ENCODE results near the gene FER1L5. TPM values are rescaled to one million over a fixed set of nuclear protein-coding genes. Genes with fewer than 3 reads are reported as not detected.

The FER1L5 gene
- total RNA-seq, 2 experiments from 2014 or later, result not detected

- H3K4me1 ChIP-seq (ENCODE audit: insufficient read depth, low read length, poor library complexity, severe bottlenecking), result no peaks in the 10 kb centered on the region
- CTCF ChIA-PET (ENCODE audit: unreplicated experiment), result no interaction called here
- intact Hi-C loops (cut with micrococcal nuclease; ENCODE audit: unreplicated experiment), result no loop called here
Measured at GRCh38 chr2:96662360-96662759, 19.8 kb downstream of the FER1L5 start.

DNA sequence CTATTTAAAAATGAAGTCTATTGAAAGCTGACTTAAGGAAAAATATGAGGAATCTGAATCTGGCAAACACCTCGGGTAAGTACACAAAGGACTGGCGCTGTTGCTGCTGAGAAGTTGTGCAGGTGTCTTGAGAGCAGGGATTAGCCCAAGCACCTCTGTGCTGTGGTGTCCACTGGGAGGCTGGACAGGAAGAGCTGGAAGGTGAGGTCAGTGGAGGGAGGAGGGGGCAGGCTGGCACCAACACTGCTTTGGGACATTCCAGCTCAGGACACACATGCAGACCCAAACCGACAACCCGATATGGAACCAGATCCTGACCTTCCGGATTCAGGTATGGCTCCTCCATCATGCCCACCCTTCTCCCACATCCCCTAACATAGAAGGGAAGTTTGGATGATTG is 20.6 kb downstream of the FER1L5 start:
- intact Hi-C loops (cut with micrococcal nuclease; ENCODE audit: unreplicated experiment), result no loop called here
- Histone ChIP-seq H3K4me3 (ENCODE audit: low read depth, low read length, poor library complexity, severe bottlenecking) (no peak overlapping the region), H2AFZ (ENCODE audit: low read length) (no peak overlapping the region), H3K79me2 (ENCODE audit: insufficient read depth, low read depth, low read length) (no peaks in the 10 kb centered on the region), H4K20me1 (ENCODE audit: insufficient read depth, low read length) (no peaks in the 10 kb centered on the region), H3K9me2 (ENCODE audit: insufficient read depth, low read length) (no peaks in the 10 kb centered on the region), H3K36me3 (ENCODE audit: insufficient read depth, low read length) (no peaks in the 10 kb centered on the region), H3K27ac (ENCODE audit: low read depth, low read length, poor library complexity, severe bottlenecking) (no peak overlapping the region), H3K4me1 (ENCODE audit: insufficient read depth, low read length, poor library complexity, severe bottlenecking) (no peaks in the 10 kb centered on the region), H3K9me3 (ENCODE audit: low read length) (no peaks in the 10 kb centered on the region), H3K4me2 (ENCODE audit: low read length) (no peak overlapping the region)
- no TSS peak for BruUV-seq (replicated peaks)
- CTCF ChIA-PET (ENCODE audit: unreplicated experiment), result no interaction called here
- POLR2A ChIA-PET, result no interaction called here
- no peak for DNase-seq (ENCODE audit: low spot score)
- no peak for TF ChIP-seq CTCF (conservative IDR thresholded peaks at IDR 0.05; ENCODE audit: low read length)
- no peak for TF ChIP-seq EZH2phosphoT487 (IDR thresholded peaks at IDR 0.05; ENCODE audit: borderline replicate concordance, low read depth, low read length)

More at GRCh38 chr2:96662360-96662759, 19.8 kb downstream of the FER1L5 start:
- no peaks in the 10 kb centered on the region for H3K36me3 ChIP-seq (ENCODE audit: insufficient read depth, low read length)
- no peak overlapping the region for H3K4me2 ChIP-seq (ENCODE audit: low read length)
- POLR2A ChIA-PET, result no interaction called here
- H3K79me2 ChIP-seq (ENCODE audit: insufficient read depth, low read depth, low read length), result no peaks in the 10 kb centered on the region
- DNase-seq (ENCODE audit: low spot score), result no peak
- no TSS peak for BruUV-seq (replicated peaks)
- H2AFZ ChIP-seq (ENCODE audit: low read length), result no peak overlapping the region
- H4K20me1 ChIP-seq (ENCODE audit: insufficient read depth, low read length), result no peaks in the 10 kb centered on the region
- no peak overlapping the region for H3K27ac ChIP-seq (ENCODE audit: low read depth, low read length, poor library complexity, severe bottlenecking)
- TF ChIP-seq CTCF (conservative IDR thresholded peaks at IDR 0.05; ENCODE audit: low read length), result no peak
- H3K9me3 ChIP-seq (ENCODE audit: low read length), result no peaks in the 10 kb centered on the region
- H3K9me2 ChIP-seq (ENCODE audit: insufficient read depth, low read length), result no peaks in the 10 kb centered on the region
- no peak overlapping the region for H3K4me3 ChIP-seq (ENCODE audit: low read depth, low read length, poor library complexity, severe bottlenecking)

DNA sequence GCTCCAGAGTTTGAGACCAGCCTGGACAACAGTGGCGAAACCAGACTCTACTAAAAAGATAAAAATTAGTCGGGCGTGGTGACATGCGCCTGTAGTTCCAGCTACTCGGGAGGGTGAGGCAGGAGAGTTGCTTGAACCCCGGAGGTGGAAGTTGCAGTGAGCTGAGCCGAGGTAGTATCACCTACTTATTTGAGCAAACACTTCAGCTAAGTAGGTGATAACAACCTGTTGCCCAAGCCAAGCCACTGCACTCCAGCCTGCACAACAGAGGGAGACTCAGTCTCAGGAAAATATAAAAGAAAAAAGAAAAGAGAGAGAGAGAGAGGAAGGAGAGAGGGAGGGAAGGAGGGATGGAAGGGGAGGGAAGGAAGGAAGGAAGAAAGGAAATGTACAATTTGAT is 21.3 kb downstream of the FER1L5 start:
- TF ChIP-seq CTCF (conservative IDR thresholded peaks at IDR 0.05; ENCODE audit: low read length) (no peak), EZH2phosphoT487 (IDR thresholded peaks at IDR 0.05; ENCODE audit: borderline replicate concordance, low read depth, low read length) (no peak)
- H3K9me3 ChIP-seq (ENCODE audit: low read length), result no peaks in the 10 kb centered on the region
- BruUV-seq (replicated peaks), result no TSS peak
- no peak overlapping the region for H3K27ac ChIP-seq (ENCODE audit: low read depth, low read length, poor library complexity, severe bottlenecking)
- no peak for DNase-seq (ENCODE audit: low spot score)
- no peaks in the 10 kb centered on the region for H3K36me3 ChIP-seq (ENCODE audit: insufficient read depth, low read length)
- no peaks in the 10 kb centered on the region for H3K9me2 ChIP-seq (ENCODE audit: insufficient read depth, low read length)
- no peaks in the 10 kb centered on the region for H3K79me2 ChIP-seq (ENCODE audit: insufficient read depth, low read depth, low read length)
- no peak overlapping the region for H2AFZ ChIP-seq (ENCODE audit: low read length)
- no peaks in the 10 kb centered on the region for H3K4me1 ChIP-seq (ENCODE audit: insufficient read depth, low read length, poor library complexity, severe bottlenecking)
- ChIA-PET CTCF (ENCODE audit: unreplicated experiment) (no interaction called here), POLR2A (interaction anchor here (0.5 kb wide), 1 partner anchor 35 kb away, joined by 3 read pairs; no protein-coding TSS in a partner anchor)
- H3K4me3 ChIP-seq (ENCODE audit: low read depth, low read length, poor library complexity, severe bottlenecking), result no peak overlapping the region
- intact Hi-C loops (cut with micrococcal nuclease; ENCODE audit: unreplicated experiment), result no loop called here
- no peaks in the 10 kb centered on the region for H4K20me1 ChIP-seq (ENCODE audit: insufficient read depth, low read length)
- no peak overlapping the region for H3K4me2 ChIP-seq (ENCODE audit: low read length)
